ENCODE measurements around the gene ATG9A. TPM values are rescaled to one million over a fixed set of nuclear protein-coding genes. Genes with fewer than 3 reads are reported as not detected.

ATG9A gene
- total and polyA plus RNA-seq, 2 donors (not counting 3 experiments of a cell fraction or from before 2014, with no cell fraction given) = 65.5 to 95.0 TPM

- CTCF ChIA-PET = interaction anchor here (0.5 to 1.4 kb wide), 2 partner anchors 25 to 42 kb away, joined by 3 to 6 read pairs; no protein-coding TSS in a partner anchor
- no peaks in the 10 kb centered on the region for H3K4me1 ChIP-seq (ENCODE audit: control insufficient read depth, extremely low read depth, insufficient read depth, low read length)
- no peaks in the 10 kb centered on the region for H3K36me3 ChIP-seq (ENCODE audit: control insufficient read depth in 2 of 2, extremely low read depth in 1 of 2, insufficient read depth in 2 of 2, low read length in 2 of 2)
- no peak overlapping the region for H3K27ac ChIP-seq (ENCODE audit: insufficient read depth, low read depth, low read length)
- H2AFZ ChIP-seq (ENCODE audit: low read depth, low read length) = no peak overlapping the region
- BruUV-seq (replicated peaks) = no TSS peak
- H4K20me1 ChIP-seq (replicated peaks; ENCODE audit: control insufficient read depth, extremely low read depth, insufficient read depth, low read length) = no peaks in the 10 kb centered on the region
- DNase-seq (ENCODE audit: low read depth, low spot score) = no peak
- no peak overlapping the region for H3K4me2 ChIP-seq (ENCODE audit: insufficient read depth, low read length)
- H3K9ac ChIP-seq (replicated peaks; ENCODE audit: extremely low read depth, insufficient read depth, low read length) = no peak overlapping the region
- peaks cover 4 to 10% of the 10 kb centered on the region in 2 experiments for H3K27me3 ChIP-seq (ENCODE audit: control insufficient read depth in 2 of 2, insufficient read depth in 2 of 2, low read length in 2 of 2)
- no peak overlapping the region for H3K4me3 ChIP-seq (replicated peaks in 1 of 3; ENCODE audit: insufficient read depth in 1 of 3, low read depth in 1 of 3, low read length in 3 of 3)
- H3K9me3 ChIP-seq (replicated peaks; ENCODE audit: control insufficient read depth, insufficient read depth, low read length) = no peaks in the 10 kb centered on the region
- no peak for FAIRE-seq
- POLR2A ChIA-PET = no interaction called here
- TF ChIP-seq MYC (IDR thresholded peaks at IDR 0.05; ENCODE audit: low read depth, low read length) = no peak
- TF ChIP-seq EZH2 (IDR thresholded peaks at IDR 0.05; ENCODE audit: borderline replicate concordance, low read depth, low read length, severe bottlenecking) = no peak
- TF ChIP-seq GATA2 (IDR thresholded peaks at IDR 0.05; ENCODE audit: insufficient read depth, insufficient read length, low read depth, low read length) = no peak
- no peak for TF ChIP-seq POLR2AphosphoS5 (IDR thresholded peaks at IDR 0.05; ENCODE audit: insufficient read depth, low read depth, low read length)
- TF ChIP-seq JUN (IDR thresholded peaks at IDR 0.05; ENCODE audit: borderline replicate concordance, insufficient read depth, insufficient read length, low read depth) = no peak
- H3K79me2 ChIP-seq (ENCODE audit: control insufficient read depth, insufficient read depth, low read length) = no peaks in the 10 kb centered on the region
- dilution Hi-C loops (cut with MboI; ENCODE audit: extremely low pct_ligation_motif_present, low sequenced_read_pairs) = no loop called here
- intact Hi-C loops (cut with micrococcal nuclease) = no loop called here
- H3K9me1 ChIP-seq (replicated peaks; ENCODE audit: control insufficient read depth, extremely low read depth, insufficient read depth, low read length) = no peaks in the 10 kb centered on the region
These were observed 40.6 kb upstream of the ATG9A start for GRCh38 chr2:219270055-219270372.

- CTCF ChIA-PET = interaction anchor here (0.5 to 1.4 kb wide), 3 partner anchors 10 to 42 kb away, joined by 3 to 6 read pairs (median 3); partner anchors contain the start of gene DNAJB2
- DNase-seq (ENCODE audit: low read depth, low spot score) (peak; percentile 32), FAIRE-seq (no peak)
- dilution Hi-C loops (cut with MboI; ENCODE audit: extremely low pct_ligation_motif_present, low sequenced_read_pairs) (no loop called here), intact Hi-C loops (cut with micrococcal nuclease) (no loop called here)
- POLR2A ChIA-PET = no interaction called here
- no peaks in the 10 kb centered on the region for H3K36me3 ChIP-seq (ENCODE audit: control insufficient read depth in 2 of 2, extremely low read depth in 1 of 2, insufficient read depth in 2 of 2, low read length in 2 of 2)
- no peaks in the 10 kb centered on the region for H3K79me2 ChIP-seq (ENCODE audit: control insufficient read depth, insufficient read depth, low read length)
- no peaks in the 10 kb centered on the region for H3K9me3 ChIP-seq (replicated peaks; ENCODE audit: control insufficient read depth, insufficient read depth, low read length)
- H3K27me3 ChIP-seq (ENCODE audit: control insufficient read depth in 2 of 2, insufficient read depth in 2 of 2, low read length in 2 of 2) = peaks cover 7 to 12% of the 10 kb centered on the region in 2 experiments
- H2AFZ ChIP-seq (ENCODE audit: low read depth, low read length) = no peak overlapping the region
- no peak for TF ChIP-seq MAX (IDR thresholded peaks at IDR 0.05; ENCODE audit: insufficient read depth, insufficient read length)
- no peak for TF ChIP-seq CTCF (IDR thresholded peaks at IDR 0.05; ENCODE audit: extremely low read depth in 1 of 2, insufficient read depth in 1 of 2, low read depth in 1 of 2, low read length in 2 of 2)
- TF ChIP-seq FOS (IDR thresholded peaks at IDR 0.05; ENCODE audit: borderline replicate concordance, insufficient read depth, low read length) = no peak
- no peak for TF ChIP-seq POLR2AphosphoS5 (IDR thresholded peaks at IDR 0.05; ENCODE audit: insufficient read depth, low read depth, low read length)
- TF ChIP-seq EZH2 (IDR thresholded peaks at IDR 0.05; ENCODE audit: borderline replicate concordance, low read depth, low read length, severe bottlenecking) = no peak
- TF ChIP-seq GATA2 (IDR thresholded peaks at IDR 0.05; ENCODE audit: insufficient read depth, insufficient read length, low read depth, low read length) = no peak
- TF ChIP-seq POLR2A (IDR thresholded peaks at IDR 0.05; ENCODE audit: low read depth, low read length) = no peak
- no peak for TF ChIP-seq JUN (IDR thresholded peaks at IDR 0.05; ENCODE audit: borderline replicate concordance, insufficient read depth, insufficient read length, low read depth)
- H4K20me1 ChIP-seq (replicated peaks; ENCODE audit: control insufficient read depth, extremely low read depth, insufficient read depth, low read length) = no peaks in the 10 kb centered on the region
- H3K4me2 ChIP-seq (ENCODE audit: insufficient read depth, low read length) = no peak overlapping the region
- no peak overlapping the region for H3K9ac ChIP-seq (replicated peaks; ENCODE audit: extremely low read depth, insufficient read depth, low read length)
- H3K27ac ChIP-seq (ENCODE audit: insufficient read depth, low read depth, low read length) = no peak overlapping the region
- H3K9me1 ChIP-seq (replicated peaks; ENCODE audit: control insufficient read depth, extremely low read depth, insufficient read depth, low read length) = no peaks in the 10 kb centered on the region
- BruUV-seq (replicated peaks) = no TSS peak
- no peaks in the 10 kb centered on the region for H3K4me1 ChIP-seq (ENCODE audit: control insufficient read depth, extremely low read depth, insufficient read depth, low read length)
- no peak overlapping the region for H3K4me3 ChIP-seq (replicated peaks in 1 of 3; ENCODE audit: insufficient read depth in 1 of 3, low read depth in 1 of 3, low read length in 3 of 3)
These were observed 40.1 kb upstream of the ATG9A start for GRCh38 chr2:219269362-219270054.

Measured in endothelial cell of umbilical vein (primary cell).